Measurements from ENCODE around the gene ANGEL2. TPM values are rescaled to one million over a fixed set of nuclear protein-coding genes. Genes with fewer than 3 reads are reported as not detected.

The ANGEL2 gene
- polyA plus RNA-seq, 1 of the 3 experiments (the other 2 are of a cell fraction) = 14.0 TPM

- ChIA-PET CTCF (interaction anchor here (2.0 kb wide), 1 partner anchor 13 kb away, joined by 7 read pairs; no protein-coding TSS in a partner anchor), POLR2A (no interaction called here)
- no peaks in the 10 kb centered on the region for H3K9me2 ChIP-seq
- H3K27me3 ChIP-seq (ENCODE audit: insufficient read depth) = no peaks in the 10 kb centered on the region
- no peaks in the 10 kb centered on the region for H3F3A ChIP-seq (replicated peaks; ENCODE audit: insufficient read depth)
- no peak overlapping the region for H3K27ac ChIP-seq (ENCODE audit: low read depth in 2 of 2, low read length in 1 of 2)
- no peak overlapping the region for H3K9ac ChIP-seq
- no peak overlapping the region for H3K4me2 ChIP-seq
- no peak overlapping the region for H2AFZ ChIP-seq (ENCODE audit: low read depth)
- DNase-seq = no peak
- no peak for TF ChIP-seq USF2 (IDR thresholded peaks at IDR 0.05; ENCODE audit: borderline replicate concordance, low read depth, low read length)
- no peak for TF ChIP-seq GATA2 (CRISPR knock-in tag; IDR thresholded peaks at IDR 0.05)
- TF ChIP-seq RXRA (IDR thresholded peaks at IDR 0.05; ENCODE audit: borderline replicate concordance, low read depth) = no peak
- TF ChIP-seq PBX3 (IDR thresholded peaks at IDR 0.05) = no peak
- no peak for TF ChIP-seq FOXJ3 (CRISPR knock-in tag; IDR thresholded peaks at IDR 0.05)
- no peak for TF ChIP-seq RFX5 (IDR thresholded peaks at IDR 0.05; ENCODE audit: low read length)
- no peak for TF ChIP-seq TCF12 (IDR thresholded peaks at IDR 0.05)
- no peak for TF ChIP-seq EZH2phosphoT487 (IDR thresholded peaks at IDR 0.05; ENCODE audit: borderline replicate concordance, low read depth)
- TF ChIP-seq YY1 (IDR thresholded peaks at IDR 0.05; ENCODE audit: low read depth) = no peak
- no peak for TF ChIP-seq TEAD4 (IDR thresholded peaks at IDR 0.05; ENCODE audit: borderline replicate concordance, insufficient read depth)
- no peak for TF ChIP-seq EP300 (IDR thresholded peaks at IDR 0.05; ENCODE audit: borderline replicate concordance in 1 of 2, low read depth in 1 of 2, low read length in 1 of 2)
- TF ChIP-seq, protein P1, sequence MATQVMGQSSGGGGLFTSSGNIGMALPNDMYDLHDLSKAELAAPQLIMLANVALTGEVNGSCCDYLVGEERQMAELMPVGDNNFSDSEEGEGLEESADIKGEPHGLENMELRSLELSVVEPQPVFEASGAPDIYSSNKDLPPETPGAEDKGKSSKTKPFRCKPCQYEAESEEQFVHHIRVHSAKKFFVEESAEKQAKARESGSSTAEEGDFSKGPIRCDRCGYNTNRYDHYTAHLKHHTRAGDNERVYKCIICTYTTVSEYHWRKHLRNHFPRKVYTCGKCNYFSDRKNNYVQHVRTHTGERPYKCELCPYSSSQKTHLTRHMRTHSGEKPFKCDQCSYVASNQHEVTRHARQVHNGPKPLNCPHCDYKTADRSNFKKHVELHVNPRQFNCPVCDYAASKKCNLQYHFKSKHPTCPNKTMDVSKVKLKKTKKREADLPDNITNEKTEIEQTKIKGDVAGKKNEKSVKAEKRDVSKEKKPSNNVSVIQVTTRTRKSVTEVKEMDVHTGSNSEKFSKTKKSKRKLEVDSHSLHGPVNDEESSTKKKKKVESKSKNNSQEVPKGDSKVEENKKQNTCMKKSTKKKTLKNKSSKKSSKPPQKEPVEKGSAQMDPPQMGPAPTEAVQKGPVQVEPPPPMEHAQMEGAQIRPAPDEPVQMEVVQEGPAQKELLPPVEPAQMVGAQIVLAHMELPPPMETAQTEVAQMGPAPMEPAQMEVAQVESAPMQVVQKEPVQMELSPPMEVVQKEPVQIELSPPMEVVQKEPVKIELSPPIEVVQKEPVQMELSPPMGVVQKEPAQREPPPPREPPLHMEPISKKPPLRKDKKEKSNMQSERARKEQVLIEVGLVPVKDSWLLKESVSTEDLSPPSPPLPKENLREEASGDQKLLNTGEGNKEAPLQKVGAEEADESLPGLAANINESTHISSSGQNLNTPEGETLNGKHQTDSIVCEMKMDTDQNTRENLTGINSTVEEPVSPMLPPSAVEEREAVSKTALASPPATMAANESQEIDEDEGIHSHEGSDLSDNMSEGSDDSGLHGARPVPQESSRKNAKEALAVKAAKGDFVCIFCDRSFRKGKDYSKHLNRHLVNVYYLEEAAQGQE (IDR thresholded peaks at IDR 0.05; ENCODE audit: low read depth, low read length) = no peak
- no peak for TF ChIP-seq FOXM1 (IDR thresholded peaks at IDR 0.05; ENCODE audit: low read depth)
- no peak for TF ChIP-seq MEF2A (IDR thresholded peaks at IDR 0.05; ENCODE audit: borderline replicate concordance, low read depth)
- no peak for TF ChIP-seq RCOR1 (IDR thresholded peaks at IDR 0.05; ENCODE audit: low read length)
- TF ChIP-seq, protein P2, sequence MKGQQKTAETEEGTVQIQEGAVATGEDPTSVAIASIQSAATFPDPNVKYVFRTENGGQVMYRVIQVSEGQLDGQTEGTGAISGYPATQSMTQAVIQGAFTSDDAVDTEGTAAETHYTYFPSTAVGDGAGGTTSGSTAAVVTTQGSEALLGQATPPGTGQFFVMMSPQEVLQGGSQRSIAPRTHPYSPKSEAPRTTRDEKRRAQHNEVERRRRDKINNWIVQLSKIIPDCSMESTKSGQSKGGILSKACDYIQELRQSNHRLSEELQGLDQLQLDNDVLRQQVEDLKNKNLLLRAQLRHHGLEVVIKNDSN (IDR thresholded peaks at IDR 0.05; ENCODE audit: borderline replicate concordance, low read depth) = no peak
- WGBS (ENCODE audit: low lambda C conversion rate) = 79% methylated on average over 3 of the region's 3 CpGs
- no peaks in the 10 kb centered on the region for H3K9me3 ChIP-seq
- no peaks in the 10 kb centered on the region for H3K79me2 ChIP-seq (ENCODE audit: insufficient read depth)
- H3K4me1 ChIP-seq (ENCODE audit: control insufficient read depth in 1 of 2, insufficient read depth in 2 of 2, low read depth in 1 of 2, low read length in 1 of 2) = peaks cover 0 to 11% of the 10 kb centered on the region in 2 experiments; a peak in 1 of 4 replicates
- H4K20me1 ChIP-seq (ENCODE audit: insufficient read depth) = no peaks in the 10 kb centered on the region
- H3K36me3 ChIP-seq (replicated peaks in 1 of 2; ENCODE audit: control insufficient read depth in 1 of 2, insufficient read depth in 2 of 2, low read length in 1 of 2) = no peaks in the 10 kb centered on the region
- no peak overlapping the region for H3K4me3 ChIP-seq (ENCODE audit: low read depth in 2 of 2, low read length in 1 of 2)
Measured at GRCh38 chr1:212955098-212955497, 60.6 kb downstream of the ANGEL2 start.
